ENCODE results near the gene KIAA0753. TPM values are rescaled to one million over a fixed set of nuclear protein-coding genes. Genes with fewer than 3 reads are reported as not detected.

The KIAA0753 gene
- total RNA-seq, 1 experiment from 2014 or later = 13.0 TPM

DNA sequence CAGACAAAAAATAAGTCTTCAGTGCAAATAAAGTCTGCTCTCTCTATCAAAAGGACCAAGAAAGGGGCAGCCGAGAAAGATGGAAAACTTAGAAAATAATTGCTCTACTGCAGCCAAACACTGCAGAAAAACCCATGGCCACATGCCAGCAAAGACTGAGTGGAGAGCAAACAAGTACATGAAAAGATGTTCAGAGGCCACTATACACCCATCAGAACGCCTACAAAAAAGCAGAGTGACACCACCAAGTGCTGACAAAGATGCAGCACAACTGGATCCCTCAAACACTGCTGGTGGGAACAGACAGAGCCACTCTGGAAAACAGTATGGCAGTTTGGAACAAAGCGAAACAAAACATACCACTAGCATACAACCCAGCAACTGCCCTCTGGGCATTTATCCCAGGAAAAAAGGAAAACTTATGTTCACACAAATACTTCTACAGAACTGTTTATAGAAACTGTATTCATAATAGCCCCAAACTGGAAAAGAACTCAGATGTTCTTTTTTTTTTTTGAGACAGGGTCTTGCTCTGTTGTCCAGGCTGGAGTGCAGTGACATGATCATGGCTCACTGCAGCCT is 36.7 kb downstream of the KIAA0753 start:
- peaks cover 23% of the 10 kb centered on the region for H3K36me3 ChIP-seq (ENCODE audit: control insufficient read depth, insufficient read depth, low read length)
- ATAC-seq = no peak
- CTCF ChIA-PET = no interaction called here

GRCh38 chr17:6602141-6602540 is 38.4 kb downstream of the KIAA0753 start:
- CTCF ChIA-PET = no interaction called here
- Histone ChIP-seq H3K36me3 (ENCODE audit: control insufficient read depth, insufficient read depth, low read length) (peaks cover 10% of the 10 kb centered on the region; the same call in 1 of the 2 replicates), H3K4me3 (ENCODE audit: low read depth in 2 of 2, low read length in 2 of 2) (no peak overlapping the region), H3K27ac (ENCODE audit: low read length) (no peak overlapping the region), H3K4me1 (ENCODE audit: control insufficient read depth, insufficient read depth, low read length) (0 out of 2 replicates have a peak, but pooled peaks cover 2% of the 10 kb centered on the region), H3K9me3 (ENCODE audit: control insufficient read depth, insufficient read depth, low read depth, low read length) (no peaks in the 10 kb centered on the region), H3K27me3 (ENCODE audit: control insufficient read depth, insufficient read depth, low read length) (no peaks in the 10 kb centered on the region)
- in situ Hi-C loops (cut with HindIII; ENCODE audit: low pct_unique_long_range_greater_than_20kb, low sequenced_read_pairs) (no loop called here), intact Hi-C loops (cut with micrococcal nuclease; ENCODE audit: unreplicated experiment) (no loop called here)
- ATAC-seq (no peak), DNase-seq (ENCODE audit: low read depth, low spot score) (no peak)
- POLR2A ChIA-PET = no interaction called here
- no TSS peak for BruUV-seq (replicated peaks)
- TF ChIP-seq SIN3A (IDR thresholded peaks at IDR 0.05; ENCODE audit: borderline replicate concordance, insufficient read depth, low read depth, low read length) (no peak), POLR2AphosphoS5 (IDR thresholded peaks at IDR 0.05; ENCODE audit: low read depth, low read length) (no peak), TCF7L2 (IDR thresholded peaks at IDR 0.05; ENCODE audit: low read depth, low read length) (no peak)
- TF ChIP-seq, protein P1, sequence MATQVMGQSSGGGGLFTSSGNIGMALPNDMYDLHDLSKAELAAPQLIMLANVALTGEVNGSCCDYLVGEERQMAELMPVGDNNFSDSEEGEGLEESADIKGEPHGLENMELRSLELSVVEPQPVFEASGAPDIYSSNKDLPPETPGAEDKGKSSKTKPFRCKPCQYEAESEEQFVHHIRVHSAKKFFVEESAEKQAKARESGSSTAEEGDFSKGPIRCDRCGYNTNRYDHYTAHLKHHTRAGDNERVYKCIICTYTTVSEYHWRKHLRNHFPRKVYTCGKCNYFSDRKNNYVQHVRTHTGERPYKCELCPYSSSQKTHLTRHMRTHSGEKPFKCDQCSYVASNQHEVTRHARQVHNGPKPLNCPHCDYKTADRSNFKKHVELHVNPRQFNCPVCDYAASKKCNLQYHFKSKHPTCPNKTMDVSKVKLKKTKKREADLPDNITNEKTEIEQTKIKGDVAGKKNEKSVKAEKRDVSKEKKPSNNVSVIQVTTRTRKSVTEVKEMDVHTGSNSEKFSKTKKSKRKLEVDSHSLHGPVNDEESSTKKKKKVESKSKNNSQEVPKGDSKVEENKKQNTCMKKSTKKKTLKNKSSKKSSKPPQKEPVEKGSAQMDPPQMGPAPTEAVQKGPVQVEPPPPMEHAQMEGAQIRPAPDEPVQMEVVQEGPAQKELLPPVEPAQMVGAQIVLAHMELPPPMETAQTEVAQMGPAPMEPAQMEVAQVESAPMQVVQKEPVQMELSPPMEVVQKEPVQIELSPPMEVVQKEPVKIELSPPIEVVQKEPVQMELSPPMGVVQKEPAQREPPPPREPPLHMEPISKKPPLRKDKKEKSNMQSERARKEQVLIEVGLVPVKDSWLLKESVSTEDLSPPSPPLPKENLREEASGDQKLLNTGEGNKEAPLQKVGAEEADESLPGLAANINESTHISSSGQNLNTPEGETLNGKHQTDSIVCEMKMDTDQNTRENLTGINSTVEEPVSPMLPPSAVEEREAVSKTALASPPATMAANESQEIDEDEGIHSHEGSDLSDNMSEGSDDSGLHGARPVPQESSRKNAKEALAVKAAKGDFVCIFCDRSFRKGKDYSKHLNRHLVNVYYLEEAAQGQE (IDR thresholded peaks at IDR 0.05; ENCODE audit: insufficient read depth in 1 of 2, low read depth in 2 of 2, low read length in 1 of 2) = no peak
- TF ChIP-seq, protein P2, sequence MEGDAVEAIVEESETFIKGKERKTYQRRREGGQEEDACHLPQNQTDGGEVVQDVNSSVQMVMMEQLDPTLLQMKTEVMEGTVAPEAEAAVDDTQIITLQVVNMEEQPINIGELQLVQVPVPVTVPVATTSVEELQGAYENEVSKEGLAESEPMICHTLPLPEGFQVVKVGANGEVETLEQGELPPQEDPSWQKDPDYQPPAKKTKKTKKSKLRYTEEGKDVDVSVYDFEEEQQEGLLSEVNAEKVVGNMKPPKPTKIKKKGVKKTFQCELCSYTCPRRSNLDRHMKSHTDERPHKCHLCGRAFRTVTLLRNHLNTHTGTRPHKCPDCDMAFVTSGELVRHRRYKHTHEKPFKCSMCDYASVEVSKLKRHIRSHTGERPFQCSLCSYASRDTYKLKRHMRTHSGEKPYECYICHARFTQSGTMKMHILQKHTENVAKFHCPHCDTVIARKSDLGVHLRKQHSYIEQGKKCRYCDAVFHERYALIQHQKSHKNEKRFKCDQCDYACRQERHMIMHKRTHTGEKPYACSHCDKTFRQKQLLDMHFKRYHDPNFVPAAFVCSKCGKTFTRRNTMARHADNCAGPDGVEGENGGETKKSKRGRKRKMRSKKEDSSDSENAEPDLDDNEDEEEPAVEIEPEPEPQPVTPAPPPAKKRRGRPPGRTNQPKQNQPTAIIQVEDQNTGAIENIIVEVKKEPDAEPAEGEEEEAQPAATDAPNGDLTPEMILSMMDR (IDR thresholded peaks at IDR 0.05) = no peak

More for the DNA sequence above, 36.7 kb downstream of the KIAA0753 start:
- TF ChIP-seq, protein P1 (IDR thresholded peaks at IDR 0.05; ENCODE audit: insufficient read depth in 1 of 2, low read depth in 2 of 2, low read length in 1 of 2) = no peak
- TF ChIP-seq, protein P2 (IDR thresholded peaks at IDR 0.05) = no peak
- no peak for TF ChIP-seq SIN3A (IDR thresholded peaks at IDR 0.05; ENCODE audit: borderline replicate concordance, insufficient read depth, low read depth, low read length)
- no peak for TF ChIP-seq POLR2AphosphoS5 (IDR thresholded peaks at IDR 0.05; ENCODE audit: low read depth, low read length)
- no peak for TF ChIP-seq TCF7L2 (IDR thresholded peaks at IDR 0.05; ENCODE audit: low read depth, low read length)
- no peaks in the 10 kb centered on the region for H3K9me3 ChIP-seq (ENCODE audit: control insufficient read depth, insufficient read depth, low read depth, low read length)
- intact Hi-C loops (cut with micrococcal nuclease; ENCODE audit: unreplicated experiment) = no loop called here
- H3K27me3 ChIP-seq (ENCODE audit: control insufficient read depth, insufficient read depth, low read length) = no peaks in the 10 kb centered on the region
- no peaks in the 10 kb centered on the region for H3K4me1 ChIP-seq (ENCODE audit: control insufficient read depth, insufficient read depth, low read length)
- no TSS peak for BruUV-seq (replicated peaks)
- POLR2A ChIA-PET = no interaction called here
- H3K4me3 ChIP-seq (ENCODE audit: low read depth in 2 of 2, low read length in 2 of 2) = no peak overlapping the region
- no peak for DNase-seq (ENCODE audit: low read depth, low spot score)
- in situ Hi-C loops (cut with HindIII; ENCODE audit: low pct_unique_long_range_greater_than_20kb, low sequenced_read_pairs) = no loop called here
- H3K27ac ChIP-seq (ENCODE audit: low read length) = no peak overlapping the region

Measured in Panc1 (cell line).